HepG2 (cell line): Measurements from ENCODE around the gene JMJD8. TPM values are rescaled to one million over a fixed set of nuclear protein-coding genes. Genes with fewer than 3 reads are reported as not detected.

Experiments used
- ATAC-seq: fragments of 200-7000 bp; cut with Tn5 transposase; 3 replicates; pipeline ENCODE4 v1.9.1; 2020; ENCODE audit warnings: mild to moderate bottlenecking, moderate library complexity
- BruUV-seq: library from RNA; stranded (reverse); fragments of 400-500 nt; replicated peaks from 2 replicates; lab custom pipeline; 2021; lab: Mats Ljungman, UMichigan
- CTCF ChIA-PET: fragments of 300-600 bp; formaldehyde crosslinking; extraction: SDS; loops from one replicate; lab custom pipeline; 2021; ENCODE audit warnings: low total read pairs, inconsistent platforms, low intra/inter-chr PET ratio; lab: Yijun Ruan, JAX
- POLR2A ChIA-PET: fragments of 350-600 bp; sonication (Branson Sonifier 250); formaldehyde crosslinking; loops from one replicate; lab custom pipeline; 2020; ENCODE audit warnings: antibody characterized with exemption, inconsistent platforms; lab: Yijun Ruan, JAX
- DNase-seq: peaks from one replicate; pipeline ENCODE4 v3.0.0-alpha.2; 2015; ENCODE audit warnings: low spot score
- FAIRE-seq: peaks from 3 replicates; lab custom pipeline; 2011; peaks lifted over from hg19 to GRCh38; lab: Jason Lieb, UNC
- H2AFZ ChIP-seq: one replicate; pipeline ENCODE4 v1.6.1; 2011; ENCODE audit warnings: low read length, inconsistent platforms
- H3K27ac ChIP-seq: fragments of 300-600 bp; 3 replicates; pipeline ENCODE4 v1.8.0; 2011; ENCODE audit warnings: mixed run types, mild to moderate bottlenecking, mixed read lengths, low read length, inconsistent platforms; ENCODE audit not compliant: insufficient read depth; ENCODE audit errors: extremely low read length
- H3K27me3 ChIP-seq, 2 experiments: fragments of 200-600 bp in 1 of 2; 2 replicates in 1 of 2; 3 replicates in 1 of 2; pipeline versions ENCODE4 v1.6.0 to v1.8.0; 2011; ENCODE audit warnings: low read length in 2 of 2, mild to moderate bottlenecking in 2 of 2, moderate library complexity in 2 of 2, inconsistent platforms in 1 of 2; ENCODE audit not compliant: insufficient read depth in 2 of 2, control insufficient read depth in 1 of 2
- H3K36me3 ChIP-seq, 2 experiments: fragments of 200-600 bp in 1 of 2; replicated peaks in 1 of 2; 2 replicates in 1 of 2; 3 replicates in 1 of 2; pipeline versions ENCODE4 v1.5.1 to v1.8.0; 2011; ENCODE audit warnings: low read length in 2 of 2, inconsistent platforms in 1 of 2; ENCODE audit not compliant: insufficient read depth in 2 of 2, control insufficient read depth in 1 of 2
- H3K4me1 ChIP-seq: 2 replicates; pipeline ENCODE4 v1.5.1; 2012; ENCODE audit warnings: low read length, inconsistent platforms; ENCODE audit not compliant: insufficient read depth
- H3K4me2 ChIP-seq: 2 replicates; pipeline ENCODE4 v1.6.0; 2011; ENCODE audit warnings: low read depth, low read length, inconsistent platforms
- H3K4me3 ChIP-seq, 3 experiments: fragments of 200-600 bp in 1 of 3; sonication (generic), shearing (Covaris generic) in 1 of 3; replicated peaks in 1 of 3; 2 replicates each; pipeline ENCODE4 v1.5.1; 2011 to 2016; ENCODE audit warnings: low read length in 3 of 3, inconsistent platforms in 2 of 3, low read depth in 2 of 3, mild to moderate bottlenecking in 2 of 3, control low read depth in 1 of 3, mixed read lengths in 1 of 3; ENCODE audit not compliant: insufficient read depth in 1 of 3
- H3K79me2 ChIP-seq: one replicate; pipeline ENCODE4 v1.6.1; 2011; ENCODE audit warnings: low read length, inconsistent platforms; ENCODE audit not compliant: insufficient read depth
- H3K9ac ChIP-seq: 2 replicates; pipeline ENCODE4 v1.6.0; 2011; ENCODE audit warnings: mild to moderate bottlenecking, low read depth, low read length, inconsistent platforms; ENCODE audit not compliant: insufficient read depth
- H3K9me3 ChIP-seq: 2 replicates; pipeline ENCODE4 v1.5.1; 2012; ENCODE audit warnings: mild to moderate bottlenecking, low read length
- H4K20me1 ChIP-seq: 2 replicates; pipeline ENCODE4 v1.6.0; 2011; ENCODE audit warnings: inconsistent platforms, mild to moderate bottlenecking, low read length, moderate library complexity; ENCODE audit not compliant: insufficient read depth
- AKAP8 ChIP-seq: sonication (generic); formaldehyde crosslinking; IDR thresholded peaks from 2 replicates; pipeline ENCODE4 v1.5.1; 2020; ENCODE audit warnings: mild to moderate bottlenecking, missing genetic modification reagents
- IKZF4 ChIP-seq: sonication (generic); formaldehyde crosslinking; IDR thresholded peaks from 2 replicates; pipeline ENCODE4 v1.5.1; 2020; ENCODE audit warnings: borderline replicate concordance, mild to moderate bottlenecking, low read depth, missing genetic modification reagents; ENCODE audit errors: not compliant biosample characterization
- KDM3A ChIP-seq: IDR thresholded peaks from 2 replicates; pipeline ENCODE4 v1.6.1; 2018; ENCODE audit warnings: low read depth, missing compliant biosample characterization
- KDM5B ChIP-seq: sonication (generic); formaldehyde crosslinking; IDR thresholded peaks from 2 replicates; pipeline ENCODE4 v1.4.0; 2020; ENCODE audit warnings: missing genetic modification reagents, mild to moderate bottlenecking, borderline replicate concordance
- MZF1 ChIP-seq: sonication (generic); formaldehyde crosslinking; IDR thresholded peaks from 2 replicates; pipeline ENCODE4 v1.8.1; 2023; ENCODE audit warnings: mild to moderate bottlenecking, missing genetic modification reagents, borderline replicate concordance
- NCOA1 ChIP-seq: sonication (generic); formaldehyde crosslinking; IDR thresholded peaks from 2 replicates; pipeline ENCODE4 v1.9.0; 2021; ENCODE audit warnings: missing genetic modification reagents
- PCBP1 ChIP-seq: fragments of 200-400 bp; formaldehyde crosslinking; IDR thresholded peaks from 2 replicates; pipeline ENCODE4 v1.6.1; 2017; ENCODE audit warnings: mild to moderate bottlenecking, low read depth, low read length, borderline replicate concordance
- POGZ ChIP-seq: sonication (generic); formaldehyde crosslinking; IDR thresholded peaks from 2 replicates; pipeline ENCODE4 v1.4.0; 2020; ENCODE audit warnings: mild to moderate bottlenecking, missing genetic modification reagents
- TARDBP ChIP-seq: sonication (generic); formaldehyde crosslinking; IDR thresholded peaks from 2 replicates; pipeline ENCODE4 v1.8.0; 2022; ENCODE audit warnings: mild to moderate bottlenecking, missing genetic modification reagents
- ZNF776 ChIP-seq: sonication (generic); formaldehyde crosslinking; IDR thresholded peaks from 2 replicates; pipeline ENCODE4 v1.4.0; 2020; ENCODE audit warnings: mild to moderate bottlenecking, missing genetic modification reagents
- WGBS: methylation state at CpG from one replicate; pipeline ENCODE4 v1.1.6; 2017; ENCODE audit warnings: low lambda C conversion rate; 5-methylcytosine and 5-hydroxymethylcytosine counted together
- in situ Hi-C: cut with HindIII; loops from 2 replicates; pipeline ENCODE4 v1.10.0; 2017; ENCODE audit warnings: low pct_unique_long_range_greater_than_20kb; ENCODE audit not compliant: extremely low pct_ligation_motif_present
- intact Hi-C: fragments of 100-400 bp; cut with micrococcal nuclease; formaldehyde crosslinking; loops from one replicate; pipeline ENCODE4 v1.10.0; 2022; ENCODE audit not compliant: unreplicated experiment
- polyA plus RNA-seq, 8 experiments: library from polyadenylated mRNA; depleted of rRNA in 3 of 8; stranded (reverse) in 7 of 8; unstranded in 1 of 8; fragments of >200 nt; fragmentation: Illumina TruSeq in 4 of 8; extraction: Trizol in 4 of 8; gene quantifications; 2 replicates each; pipeline versions ENCODE4 v1.2.1 to v1.2.3, GENCODE V29; 2011 to 2016; ENCODE audit warnings: low read depth in 4 of 8, missing spikeins in 1 of 8, mixed read lengths in 1 of 8; ENCODE audit not compliant: insufficient read depth in 1 of 8
- total RNA-seq, 5 experiments: library from RNA; depleted of rRNA; stranded (reverse); fragments of >200 nt; fragmentation: Illumina TruSeq; extraction: Trizol; gene quantifications; 2 replicates each; pipeline ENCODE4 v1.2.3, GENCODE V29; 2016; ENCODE audit warnings: low read depth in 1 of 5
- TF ChIP-seq, protein P1 (sequence below): sonication (generic); formaldehyde crosslinking; IDR thresholded peaks from 2 replicates; pipeline ENCODE4 v1.5.0; 2020; ENCODE audit warnings: missing genetic modification reagents, mild to moderate bottlenecking, borderline replicate concordance
- TF ChIP-seq, protein P2 (sequence below): sonication (generic); formaldehyde crosslinking; IDR thresholded peaks from 2 replicates; pipeline ENCODE4 v1.4.0; 2020; ENCODE audit warnings: missing genetic modification reagents
- TF ChIP-seq, protein P3 (sequence below): sonication (generic); formaldehyde crosslinking; IDR thresholded peaks from 2 replicates; pipeline ENCODE4 v1.5.1; 2020; ENCODE audit warnings: mild to moderate bottlenecking, missing genetic modification reagents, moderate library complexity

JMJD8 gene
- total and polyA plus RNA-seq, 2 of the 13 experiments (the other 11 are each of a cell fraction or from before 2014, with no cell fraction given): 2.6 to 11.8 TPM

DNA sequence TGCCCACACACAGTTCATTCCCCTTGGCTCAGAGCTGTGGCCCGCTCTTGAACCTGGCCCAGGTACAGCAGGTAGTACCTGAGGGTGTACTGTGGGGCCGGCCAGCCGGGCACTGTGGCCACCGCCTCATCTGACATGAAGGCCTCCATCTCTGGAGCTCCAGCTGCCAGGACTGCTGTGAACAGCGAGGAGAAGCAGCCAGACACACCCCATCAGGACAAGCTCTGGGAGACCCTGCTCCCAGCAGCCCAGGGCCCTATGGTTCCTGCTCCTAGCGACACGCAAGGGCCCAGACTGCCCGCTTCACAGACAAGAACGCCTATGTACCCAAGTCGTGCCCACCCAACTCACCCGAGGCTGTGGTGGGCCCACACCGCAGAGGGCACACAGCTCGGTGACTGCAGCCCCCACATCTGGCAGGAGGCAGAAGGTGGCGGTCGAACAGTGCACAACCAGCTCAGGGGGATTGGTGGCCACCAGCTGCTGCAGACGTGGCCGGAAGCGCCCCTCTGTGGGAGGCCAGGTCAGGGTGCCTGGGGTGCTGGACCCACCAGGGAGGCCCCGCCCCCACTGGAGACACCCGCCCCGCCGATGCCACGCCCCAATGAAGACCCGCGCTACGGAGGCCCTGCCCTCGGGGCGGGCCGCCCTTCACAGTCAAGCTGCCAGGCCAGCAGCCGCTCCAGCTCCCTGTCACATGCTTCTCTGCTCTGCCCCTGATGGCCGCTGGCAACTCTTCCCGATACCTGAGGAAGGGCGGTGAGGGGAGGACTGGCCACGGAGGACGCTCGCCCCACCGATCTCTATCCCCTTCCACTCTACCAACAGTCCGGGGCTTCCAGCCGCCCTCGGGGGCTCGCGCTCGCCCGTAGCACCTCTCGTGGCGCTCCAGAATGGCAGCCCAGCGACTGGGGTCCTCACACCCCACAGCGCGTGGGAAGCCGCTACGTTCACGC lies 5.0 kb downstream of the JMJD8 start (continued):
- TF ChIP-seq, protein P1, sequence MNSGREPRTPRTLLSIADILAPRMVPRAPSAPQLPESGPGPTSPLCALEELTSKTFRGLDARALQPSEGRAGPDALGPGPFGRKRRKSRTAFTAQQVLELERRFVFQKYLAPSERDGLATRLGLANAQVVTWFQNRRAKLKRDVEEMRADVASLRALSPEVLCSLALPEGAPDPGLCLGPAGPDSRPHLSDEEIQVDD (CRISPR knock-in tag): no peak
- TF ChIP-seq KDM3A: 0 out of 2 replicates have a peak, but pooled peaks have one; percentile 22

DNA sequence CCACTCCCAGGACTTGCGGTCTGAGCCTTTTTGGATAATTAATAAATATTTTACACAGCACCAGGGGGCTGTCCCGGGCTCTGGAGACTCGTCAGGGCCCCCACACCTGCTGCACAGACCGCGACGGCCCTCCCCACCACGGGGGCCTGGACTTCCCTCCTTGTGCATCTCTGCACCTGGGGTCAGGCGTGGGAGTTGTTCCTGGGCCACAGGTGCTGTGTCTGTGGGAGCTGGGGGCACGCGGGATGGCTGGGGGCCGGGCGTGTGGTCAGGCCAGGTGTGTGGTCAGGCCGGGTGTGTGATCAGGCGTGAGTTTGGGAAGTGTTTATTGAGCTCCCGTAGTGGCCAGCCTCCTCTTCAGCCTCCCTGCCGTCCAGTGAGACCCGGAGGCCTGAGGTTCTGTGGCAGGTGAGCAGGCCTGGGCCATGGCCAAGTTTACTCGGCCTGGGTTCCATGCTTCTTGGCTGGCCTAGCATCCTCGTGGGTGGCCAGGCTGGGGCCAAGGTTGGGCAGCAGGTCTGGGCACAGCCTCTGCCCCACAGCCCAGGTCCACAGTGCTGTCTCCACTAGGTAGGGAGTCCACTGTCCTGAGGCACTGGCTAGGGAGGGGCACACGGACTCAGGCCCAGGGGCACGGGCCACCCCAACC lies 5.8 kb downstream of the JMJD8 start:
- peaks cover 48% of the 10 kb centered on the region for H3K4me1 ChIP-seq
- FAIRE-seq: no peak
- 66% methylated on average over 11 of the region's 21 CpGs for WGBS
- no peak for TF ChIP-seq AKAP8 (CRISPR knock-in tag)
- 0 out of 2 replicates have a peak, but pooled peaks have one; percentile 24 for TF ChIP-seq POGZ (CRISPR knock-in tag)
- TF ChIP-seq, protein P2, sequence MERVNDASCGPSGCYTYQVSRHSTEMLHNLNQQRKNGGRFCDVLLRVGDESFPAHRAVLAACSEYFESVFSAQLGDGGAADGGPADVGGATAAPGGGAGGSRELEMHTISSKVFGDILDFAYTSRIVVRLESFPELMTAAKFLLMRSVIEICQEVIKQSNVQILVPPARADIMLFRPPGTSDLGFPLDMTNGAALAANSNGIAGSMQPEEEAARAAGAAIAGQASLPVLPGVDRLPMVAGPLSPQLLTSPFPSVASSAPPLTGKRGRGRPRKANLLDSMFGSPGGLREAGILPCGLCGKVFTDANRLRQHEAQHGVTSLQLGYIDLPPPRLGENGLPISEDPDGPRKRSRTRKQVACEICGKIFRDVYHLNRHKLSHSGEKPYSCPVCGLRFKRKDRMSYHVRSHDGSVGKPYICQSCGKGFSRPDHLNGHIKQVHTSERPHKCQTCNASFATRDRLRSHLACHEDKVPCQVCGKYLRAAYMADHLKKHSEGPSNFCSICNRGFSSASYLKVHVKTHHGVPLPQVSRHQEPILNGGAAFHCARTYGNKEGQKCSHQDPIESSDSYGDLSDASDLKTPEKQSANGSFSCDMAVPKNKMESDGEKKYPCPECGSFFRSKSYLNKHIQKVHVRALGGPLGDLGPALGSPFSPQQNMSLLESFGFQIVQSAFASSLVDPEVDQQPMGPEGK (CRISPR knock-in tag): peak; percentile 22; the same call in 1 of the 2 replicates
- peak; percentile 39; the same call in 1 of the 2 replicates for TF ChIP-seq ZNF776 (CRISPR knock-in tag)
- TF ChIP-seq KDM5B (CRISPR knock-in tag): 0 out of 2 replicates have a peak, but pooled peaks have one; percentile 10
- TF ChIP-seq MZF1: no peak
- TF ChIP-seq, protein P3, sequence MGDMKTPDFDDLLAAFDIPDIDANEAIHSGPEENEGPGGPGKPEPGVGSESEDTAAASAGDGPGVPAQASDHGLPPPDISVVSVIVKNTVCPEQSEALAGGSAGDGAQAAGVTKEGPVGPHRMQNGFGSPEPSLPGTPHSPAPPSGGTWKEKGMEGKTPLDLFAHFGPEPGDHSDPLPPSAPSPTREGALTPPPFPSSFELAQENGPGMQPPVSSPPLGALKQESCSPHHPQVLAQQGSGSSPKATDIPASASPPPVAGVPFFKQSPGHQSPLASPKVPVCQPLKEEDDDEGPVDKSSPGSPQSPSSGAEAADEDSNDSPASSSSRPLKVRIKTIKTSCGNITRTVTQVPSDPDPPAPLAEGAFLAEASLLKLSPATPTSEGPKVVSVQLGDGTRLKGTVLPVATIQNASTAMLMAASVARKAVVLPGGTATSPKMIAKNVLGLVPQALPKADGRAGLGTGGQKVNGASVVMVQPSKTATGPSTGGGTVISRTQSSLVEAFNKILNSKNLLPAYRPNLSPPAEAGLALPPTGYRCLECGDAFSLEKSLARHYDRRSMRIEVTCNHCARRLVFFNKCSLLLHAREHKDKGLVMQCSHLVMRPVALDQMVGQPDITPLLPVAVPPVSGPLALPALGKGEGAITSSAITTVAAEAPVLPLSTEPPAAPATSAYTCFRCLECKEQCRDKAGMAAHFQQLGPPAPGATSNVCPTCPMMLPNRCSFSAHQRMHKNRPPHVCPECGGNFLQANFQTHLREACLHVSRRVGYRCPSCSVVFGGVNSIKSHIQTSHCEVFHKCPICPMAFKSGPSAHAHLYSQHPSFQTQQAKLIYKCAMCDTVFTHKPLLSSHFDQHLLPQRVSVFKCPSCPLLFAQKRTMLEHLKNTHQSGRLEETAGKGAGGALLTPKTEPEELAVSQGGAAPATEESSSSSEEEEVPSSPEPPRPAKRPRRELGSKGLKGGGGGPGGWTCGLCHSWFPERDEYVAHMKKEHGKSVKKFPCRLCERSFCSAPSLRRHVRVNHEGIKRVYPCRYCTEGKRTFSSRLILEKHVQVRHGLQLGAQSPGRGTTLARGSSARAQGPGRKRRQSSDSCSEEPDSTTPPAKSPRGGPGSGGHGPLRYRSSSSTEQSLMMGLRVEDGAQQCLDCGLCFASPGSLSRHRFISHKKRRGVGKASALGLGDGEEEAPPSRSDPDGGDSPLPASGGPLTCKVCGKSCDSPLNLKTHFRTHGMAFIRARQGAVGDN (CRISPR knock-in tag): peak; percentile 3; the same call in 1 of the 2 replicates
- peak; percentile 19 for TF ChIP-seq IKZF4
- 0 out of 2 replicates have a peak, but pooled peaks have one; percentile 35 for TF ChIP-seq NCOA1
- TF ChIP-seq PCBP1: no peak
- TF ChIP-seq TARDBP (CRISPR knock-in tag): no peak

More for the DNA sequence above, 5.8 kb downstream of the JMJD8 start:
- H4K20me1 ChIP-seq: 0 out of 2 replicates have a peak, but pooled peaks cover 3% of the 10 kb centered on the region
- no peak for DNase-seq
- H3K27me3 ChIP-seq: no peaks in the 10 kb centered on the region; a peak in 1 of 5 replicates
- H3K4me2 ChIP-seq: peak overlapping the region; percentile 99
- in situ Hi-C loops (no loop called here), intact Hi-C loops (no loop called here)
- ChIA-PET POLR2A (interaction anchor here (0.6 to 4.4 kb wide), 9 partner anchors 11 to 276 kb away, joined by 3 to 34 read pairs (median 7); partner anchors contain the start of genes ANTKMT, METTL26, RHOT2 and WDR24), CTCF (no interaction called here)
- no peak overlapping the region for H2AFZ ChIP-seq
- no TSS peak for BruUV-seq
- ATAC-seq: peak; percentile 2
- peak overlapping the region in 2 of 3 experiments; percentile 61 to 85; a peak in 4 of 6 replicates for H3K4me3 ChIP-seq
- peak overlapping the region; percentile 80 for H3K27ac ChIP-seq
- no peaks in the 10 kb centered on the region for H3K9me3 ChIP-seq
- H3K79me2 ChIP-seq: peaks cover 16% of the 10 kb centered on the region
- H3K36me3 ChIP-seq: peaks cover 12 to 17% of the 10 kb centered on the region in 2 experiments; a peak in 4 of 5 replicates
- H3K9ac ChIP-seq: peak overlapping the region; percentile 75
